Measurements from ENCODE around the gene RAX2.

The RAX2 gene

GRCh38 chr19:3814648-3815047, 42.6 kb upstream of the RAX2 start:
- TF ChIP-seq CTCF (conservative IDR thresholded peaks at IDR 0.05; ENCODE audit: low read depth, low read length) = no peak
- no peak overlapping the region for H3K4me3 ChIP-seq (ENCODE audit: low read depth, low read length)
- no peak for DNase-seq (ENCODE audit: low read depth)

GRCh38 chr19:3813473-3814392, 41.7 kb upstream of the RAX2 start:
- no peak for TF ChIP-seq CTCF (conservative IDR thresholded peaks at IDR 0.05; ENCODE audit: low read depth, low read length)
- no peak for DNase-seq (ENCODE audit: low read depth)
- no peak overlapping the region for H3K4me3 ChIP-seq (ENCODE audit: low read depth, low read length)

GRCh38 chr19:3810708-3811355, 38.8 kb upstream of the RAX2 start:
- no peak overlapping the region for H3K4me3 ChIP-seq (ENCODE audit: low read depth, low read length)
- TF ChIP-seq CTCF (conservative IDR thresholded peaks at IDR 0.05; ENCODE audit: low read depth, low read length) = no peak
- DNase-seq (ENCODE audit: low read depth) = no peak

GRCh38 chr19:3809881-3810707, 38.1 kb upstream of the RAX2 start:
- TF ChIP-seq CTCF (conservative IDR thresholded peaks at IDR 0.05; ENCODE audit: low read depth, low read length) = no peak

GRCh38 chr19:3808420-3809143, 36.6 kb upstream of the RAX2 start:
- no peak for DNase-seq (ENCODE audit: low read depth)
- H3K4me3 ChIP-seq (ENCODE audit: low read depth, low read length) = no peak overlapping the region
- TF ChIP-seq CTCF (conservative IDR thresholded peaks at IDR 0.05; ENCODE audit: low read depth, low read length) = no peak

More at GRCh38 chr19:3809881-3810707, 38.1 kb upstream of the RAX2 start:
- no peak overlapping the region for H3K4me3 ChIP-seq (ENCODE audit: low read depth, low read length)
- DNase-seq (ENCODE audit: low read depth) = no peak

- no peak for TF ChIP-seq CTCF (conservative IDR thresholded peaks at IDR 0.05; ENCODE audit: low read depth, low read length)
- DNase-seq (ENCODE audit: low read depth) = no peak
These were observed 35.7 kb upstream of the RAX2 start for GRCh38 chr19:3807574-3808354.

More at GRCh38 chr19:3807574-3808354, 35.7 kb upstream of the RAX2 start:
- no peak overlapping the region for H3K4me3 ChIP-seq (ENCODE audit: low read depth, low read length)
